AG09309 (cell line): Measurements from ENCODE around the gene MATN4.

Experiments used
- DNase-seq: peaks from one replicate; pipeline ENCODE4 v3.0.0-alpha.2; 2010; ENCODE audit warnings: low read depth
- H3K4me3 ChIP-seq: 2 replicates; pipeline ENCODE4 v1.5.1; 2011; ENCODE audit warnings: mild to moderate bottlenecking, low read depth, low read length, moderate library complexity; ENCODE audit not compliant: control insufficient read depth
- TF ChIP-seq, protein P1 (sequence below): IDR thresholded peaks from 2 replicates; pipeline ENCODE4 v1.5.1; 2011; ENCODE audit warnings: mild to moderate bottlenecking, low read depth, low read length, inconsistent platforms; ENCODE audit not compliant: insufficient read depth, control insufficient read depth; ENCODE audit errors: missing control alignments

Gene MATN4

DNA sequence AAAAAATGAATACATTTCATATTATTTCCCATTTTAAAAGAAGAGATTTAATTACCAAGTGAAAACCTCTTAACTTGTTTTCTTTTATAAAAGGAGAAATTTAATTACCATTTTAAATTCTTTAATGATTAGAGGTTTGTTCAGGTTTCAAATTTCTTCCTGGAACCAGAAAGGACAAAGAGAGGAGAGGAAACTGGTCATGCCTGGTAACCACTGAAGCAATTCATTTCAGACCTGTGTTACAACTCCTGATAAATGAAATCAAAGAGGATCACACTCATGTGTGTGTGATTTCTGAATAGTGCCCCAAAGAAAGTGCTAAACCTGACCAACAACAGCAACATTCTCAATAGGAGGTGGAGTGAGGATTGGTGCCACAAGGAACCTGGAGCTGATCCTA lies 41.1 kb downstream of the MATN4 start:
- H3K4me3 ChIP-seq = no peak overlapping the region
- TF ChIP-seq, protein P1, sequence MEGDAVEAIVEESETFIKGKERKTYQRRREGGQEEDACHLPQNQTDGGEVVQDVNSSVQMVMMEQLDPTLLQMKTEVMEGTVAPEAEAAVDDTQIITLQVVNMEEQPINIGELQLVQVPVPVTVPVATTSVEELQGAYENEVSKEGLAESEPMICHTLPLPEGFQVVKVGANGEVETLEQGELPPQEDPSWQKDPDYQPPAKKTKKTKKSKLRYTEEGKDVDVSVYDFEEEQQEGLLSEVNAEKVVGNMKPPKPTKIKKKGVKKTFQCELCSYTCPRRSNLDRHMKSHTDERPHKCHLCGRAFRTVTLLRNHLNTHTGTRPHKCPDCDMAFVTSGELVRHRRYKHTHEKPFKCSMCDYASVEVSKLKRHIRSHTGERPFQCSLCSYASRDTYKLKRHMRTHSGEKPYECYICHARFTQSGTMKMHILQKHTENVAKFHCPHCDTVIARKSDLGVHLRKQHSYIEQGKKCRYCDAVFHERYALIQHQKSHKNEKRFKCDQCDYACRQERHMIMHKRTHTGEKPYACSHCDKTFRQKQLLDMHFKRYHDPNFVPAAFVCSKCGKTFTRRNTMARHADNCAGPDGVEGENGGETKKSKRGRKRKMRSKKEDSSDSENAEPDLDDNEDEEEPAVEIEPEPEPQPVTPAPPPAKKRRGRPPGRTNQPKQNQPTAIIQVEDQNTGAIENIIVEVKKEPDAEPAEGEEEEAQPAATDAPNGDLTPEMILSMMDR = no peak
- no peak for DNase-seq

DNA sequence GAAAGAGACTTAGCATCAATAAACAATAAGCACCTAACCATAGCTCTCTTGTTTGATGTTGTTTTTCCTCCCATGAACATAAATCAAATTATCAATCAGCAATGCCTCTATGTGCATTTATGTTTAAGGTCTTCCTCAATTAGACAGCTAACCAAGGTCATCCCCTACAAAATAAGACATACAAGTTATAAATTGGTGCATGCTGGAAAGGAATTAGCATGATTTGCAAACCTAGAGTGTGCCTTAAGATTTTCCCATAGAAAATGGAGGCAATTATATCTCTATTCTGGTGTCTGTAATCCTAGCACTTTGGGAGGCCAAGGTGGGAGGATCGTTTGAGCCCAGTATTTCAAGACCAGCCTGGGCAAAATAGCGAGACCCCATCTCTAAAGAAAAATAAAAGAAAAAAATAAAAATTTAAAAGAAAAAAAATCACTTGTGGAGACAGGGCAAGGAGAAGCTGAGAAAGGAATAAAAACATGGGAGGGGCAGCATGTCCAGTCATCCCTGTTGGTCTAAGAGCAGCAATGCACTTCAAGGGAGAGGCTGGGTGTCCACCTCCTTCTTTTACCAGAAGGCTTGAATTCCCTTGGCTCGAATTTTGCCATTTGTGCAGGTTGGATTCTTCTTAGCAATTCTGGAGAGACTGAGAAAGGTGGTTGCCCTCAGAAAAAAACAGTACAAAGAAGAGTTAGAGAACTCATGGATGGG lies 44.4 kb downstream of the MATN4 start:
- no peak overlapping the region for H3K4me3 ChIP-seq
- TF ChIP-seq, protein P1 = no peak
- no peak for DNase-seq

DNA sequence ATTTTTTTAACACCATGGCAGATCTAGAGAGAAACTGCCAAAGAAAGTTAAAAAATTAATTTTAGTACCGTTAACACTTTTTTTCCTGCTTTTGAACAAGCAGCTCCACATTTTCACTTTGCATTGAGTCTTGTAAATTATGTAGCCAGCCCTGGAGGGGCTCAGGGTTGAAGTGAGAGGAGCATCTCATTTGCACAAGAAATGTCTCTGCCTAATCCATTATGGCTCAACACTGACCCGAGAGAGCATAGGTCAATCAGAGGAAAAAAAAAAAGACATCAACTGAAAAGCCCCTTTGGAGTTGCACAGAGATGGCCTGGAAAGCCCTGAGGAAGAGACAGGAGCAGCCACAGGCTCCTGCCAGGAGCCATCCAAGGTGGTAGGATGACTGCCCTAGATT lies 49.4 kb downstream of the MATN4 start:
- TF ChIP-seq, protein P1 = no peak
- no peak overlapping the region for H3K4me3 ChIP-seq
- no peak for DNase-seq

DNA sequence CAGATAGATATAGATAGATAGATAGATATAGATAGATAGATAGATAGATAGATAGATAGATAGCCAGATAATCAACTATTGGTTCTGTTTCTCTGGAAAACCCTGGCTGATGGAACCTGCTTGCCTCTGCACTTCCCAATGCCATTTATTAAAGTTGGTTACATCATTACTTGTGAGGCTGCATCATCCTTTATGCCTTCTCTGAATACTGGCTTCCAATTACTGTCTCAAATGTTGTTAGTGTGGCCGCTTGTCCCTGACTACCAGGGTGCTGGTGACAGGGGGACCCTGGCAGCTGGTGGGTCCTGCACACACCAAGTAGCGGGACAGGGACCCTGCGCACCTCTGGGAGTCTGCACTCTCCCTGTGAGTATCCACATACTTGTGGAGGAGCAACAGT lies 49.8 kb downstream of the MATN4 start:
- TF ChIP-seq, protein P1 = no peak
- no peak overlapping the region for H3K4me3 ChIP-seq
- no peak for DNase-seq

DNA sequence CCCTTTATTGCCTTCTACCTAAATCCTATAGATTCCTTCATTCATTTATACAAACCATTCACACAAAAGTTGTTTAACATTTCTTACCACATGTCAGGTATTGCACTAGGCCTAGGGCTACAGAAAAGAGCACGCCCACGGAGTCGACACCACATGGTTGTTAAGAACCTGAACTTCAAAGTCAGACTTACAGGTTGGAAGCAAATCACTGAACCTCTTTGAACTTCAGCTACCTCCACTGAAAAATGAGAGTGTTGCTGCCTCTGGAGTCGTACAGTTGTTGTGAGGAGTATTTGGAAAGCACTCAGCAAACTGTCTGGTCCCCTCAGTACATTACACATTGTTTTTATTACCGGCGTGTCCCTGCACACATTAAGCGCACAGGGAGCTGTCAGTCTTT lies 50.4 kb downstream of the MATN4 start:
- no peak for DNase-seq
- TF ChIP-seq, protein P1 = no peak
- H3K4me3 ChIP-seq = no peak overlapping the region

DNA sequence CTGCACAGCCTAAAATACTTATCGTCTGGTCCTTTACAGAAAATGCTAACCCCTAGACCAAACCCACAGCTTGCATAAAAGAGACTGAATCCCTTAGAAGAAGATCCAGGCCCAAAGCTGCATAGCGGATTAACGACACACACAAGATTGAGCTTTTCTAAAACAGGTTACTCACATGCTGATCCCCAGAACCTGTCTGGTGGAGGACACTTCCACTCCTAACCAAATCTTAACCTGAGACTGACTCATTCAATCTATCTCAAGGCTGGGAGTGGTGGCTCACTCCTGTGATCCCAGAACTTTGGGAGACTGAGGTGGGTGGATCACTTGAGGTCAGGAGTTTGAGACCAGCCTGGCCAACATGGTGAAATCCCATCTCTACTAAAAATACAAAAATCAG lies 50.9 kb downstream of the MATN4 start:
- TF ChIP-seq, protein P1 = no peak
- H3K4me3 ChIP-seq = no peak overlapping the region
- DNase-seq = no peak
